K562 (cell line): ENCODE data around the gene NADSYN1.

Source experiments
- ATF2 ChIP-seq: sonication (generic); formaldehyde crosslinking; IDR thresholded peaks from 2 replicates; pipeline ENCODE4 v1.8.1; 2022; ENCODE audit warnings: missing genetic modification reagents
- CHD1 ChIP-seq: fragments of 200-600 bp; sonication (generic); IDR thresholded peaks from one replicate; pipeline ENCODE4 v1.6.1; 2012; ENCODE audit warnings: mild to moderate bottlenecking, moderate library complexity, low read length, inconsistent platforms
- CTCF ChIP-seq, 3 experiments: IDR thresholded peaks in 2 of 3; conservative IDR thresholded peaks in 1 of 3; 2 replicates each; pipeline ENCODE4 v1.5.1; 2011 to 2012; ENCODE audit warnings: low read length in 3 of 3, mild to moderate bottlenecking in 3 of 3, control low read depth in 2 of 3, improper control_type of control experiment in 1 of 3, inconsistent platforms in 1 of 3, low read depth in 1 of 3, mixed read lengths in 1 of 3, moderate library complexity in 1 of 3; ENCODE audit not compliant: insufficient read depth in 2 of 3
- EZH2 ChIP-seq: IDR thresholded peaks from 2 replicates; pipeline ENCODE4 v1.6.1; 2012; ENCODE audit warnings: low read depth, mild to moderate bottlenecking, inconsistent platforms, low read length, borderline replicate concordance
- HCFC1 ChIP-seq: IDR thresholded peaks from 2 replicates; pipeline ENCODE4 v1.6.1; 2012; ENCODE audit warnings: low read depth, low read length, improper control_type of control experiment
- JUND ChIP-seq, 2 experiments: IDR thresholded peaks; 2 replicates in 1 of 2; 3 replicates in 1 of 2; pipeline ENCODE4 v1.6.1; 2011; ENCODE audit warnings: borderline replicate concordance in 2 of 2, low read depth in 2 of 2, low read length in 2 of 2, improper control_type of control experiment in 1 of 2, missing biosample characterization in 1 of 2, missing genetic modification characterization in 1 of 2, missing genetic modification reagents in 1 of 2
- KDM1A ChIP-seq, 2 experiments: fragments of 450-650 bp; IDR thresholded peaks; 2 replicates each; pipeline ENCODE4 v1.6.1; 2016; ENCODE audit warnings: mild to moderate bottlenecking in 2 of 2
- NFATC3 ChIP-seq: fragments of 450-650 bp; IDR thresholded peaks from 2 replicates; pipeline ENCODE4 v1.6.1; 2017; ENCODE audit warnings: mild to moderate bottlenecking
- NFXL1 ChIP-seq: fragments of 450-650 bp; formaldehyde crosslinking; IDR thresholded peaks from 2 replicates; pipeline ENCODE4 v1.4.0; 2021; ENCODE audit warnings: mild to moderate bottlenecking
- NFYB ChIP-seq: IDR thresholded peaks from 2 replicates; pipeline ENCODE4 v1.6.1; 2011; ENCODE audit warnings: mild to moderate bottlenecking, moderate library complexity; ENCODE audit not compliant: insufficient read length; ENCODE audit errors: extremely low read depth
- POLR2AphosphoS5 ChIP-seq: IDR thresholded peaks from 2 replicates; pipeline ENCODE4 v1.6.1; 2011; ENCODE audit warnings: mild to moderate bottlenecking, low read depth, low read length, moderate library complexity; ENCODE audit not compliant: control insufficient read depth, insufficient read depth
- PPARD ChIP-seq: fragments of 250-450 bp; sonication (Bioruptor Pico); IDR thresholded peaks from 2 replicates; pipeline ENCODE4 v1.8.0; 2022; ENCODE audit warnings: inconsistent platforms, mild to moderate bottlenecking, moderate library complexity
- SMAD3 ChIP-seq: fragments of 450-650 bp; formaldehyde crosslinking; conservative IDR thresholded peaks from 2 replicates; pipeline ENCODE4 v1.4.0; 2020; ENCODE audit warnings: mild to moderate bottlenecking
- SP1 ChIP-seq: sonication (generic); formaldehyde crosslinking; IDR thresholded peaks from 2 replicates; pipeline ENCODE4 v1.8.1; 2022; ENCODE audit warnings: mild to moderate bottlenecking, missing genetic modification reagents

DNA sequence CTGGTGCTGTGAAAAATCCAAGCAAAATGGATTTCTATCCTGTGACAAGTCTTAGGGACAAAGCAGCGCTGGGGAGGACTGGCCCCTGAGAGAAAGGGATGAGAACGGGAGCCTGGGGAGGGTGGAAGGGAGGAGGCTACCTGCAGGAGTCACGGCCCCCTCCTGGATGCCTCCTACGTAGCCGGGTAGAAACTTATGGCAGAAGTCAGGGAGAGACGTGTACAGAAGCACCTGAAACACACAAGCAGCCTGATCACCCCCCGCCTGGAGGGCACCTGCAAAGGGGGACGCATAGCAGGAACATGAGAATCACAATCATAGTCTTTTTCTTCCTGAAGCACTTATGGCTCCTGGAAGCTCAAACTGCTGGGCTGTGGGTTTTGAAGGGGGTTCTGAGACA is 10.9 kb upstream of the NADSYN1 start:
- TF ChIP-seq HCFC1 = no peak
- TF ChIP-seq CTCF (IDR thresholded peaks at IDR 0.05 in 2 of 3, conservative IDR thresholded peaks at IDR 0.05 in 1 of 3; ENCODE audit: insufficient read depth in 2 of 3, low read depth in 1 of 3, low read length in 3 of 3) = no peak
- no peak for TF ChIP-seq JUND (IDR thresholded peaks at IDR 0.05; ENCODE audit: borderline replicate concordance, low read depth, low read length)
- no peak for TF ChIP-seq JUND (tag; IDR thresholded peaks at IDR 0.05; ENCODE audit: borderline replicate concordance, low read depth, low read length)
- no peak for TF ChIP-seq EZH2
- no peak for TF ChIP-seq POLR2AphosphoS5
- no peak for TF ChIP-seq PPARD (CRISPR knock-in tag)
- no peak for TF ChIP-seq KDM1A (IDR thresholded peaks at IDR 0.05)
- TF ChIP-seq NFYB = no peak
- no peak for TF ChIP-seq CHD1
- TF ChIP-seq NFATC3 = no peak
- TF ChIP-seq NFXL1 = no peak
- no peak for TF ChIP-seq SP1 (CRISPR knock-in tag)
- TF ChIP-seq ATF2 (CRISPR knock-in tag) = no peak
- no peak for TF ChIP-seq SMAD3 (CRISPR knock-in tag)
